Osteoblast (primary cell): Measurements from ENCODE around the gene CD109. TPM values are rescaled to one million over a fixed set of nuclear protein-coding genes. Genes with fewer than 3 reads are reported as not detected.

ENCODE experiments used
- DNase-seq: peaks from one replicate; pipeline ENCODE4 v3.0.0; 2011; ENCODE audit warnings: low spot score, mixed read lengths; ENCODE audit not compliant: insufficient read length; ENCODE audit errors: missing footprints
- H2AFZ ChIP-seq: 2 replicates; pipeline ENCODE4 v1.6.0; 2011; ENCODE audit warnings: mild to moderate bottlenecking, low read length
- H3K27ac ChIP-seq: 2 replicates; pipeline ENCODE4 v1.5.1; 2011; ENCODE audit warnings: mild to moderate bottlenecking, low read depth, low read length, moderate library complexity
- H3K27me3 ChIP-seq: 2 replicates; pipeline ENCODE4 v1.6.0; 2012; ENCODE audit warnings: mild to moderate bottlenecking, control low read depth, inconsistent platforms, low read length, moderate library complexity; ENCODE audit not compliant: insufficient read depth
- H3K36me3 ChIP-seq: 2 replicates; pipeline ENCODE4 v1.5.1; 2011; ENCODE audit warnings: mild to moderate bottlenecking, low read length, control low read depth, moderate library complexity; ENCODE audit not compliant: insufficient read depth
- H3K4me1 ChIP-seq: 2 replicates; pipeline ENCODE4 v1.5.1; 2011; ENCODE audit warnings: mild to moderate bottlenecking, low read length, control low read depth, moderate library complexity; ENCODE audit not compliant: insufficient read depth
- H3K4me2 ChIP-seq: 2 replicates; pipeline ENCODE4 v1.6.0; 2011; ENCODE audit warnings: mild to moderate bottlenecking, low read length; ENCODE audit not compliant: insufficient read depth
- H3K4me3 ChIP-seq: fragments of 200-600 bp; sonication (generic); 3 replicates; pipeline ENCODE4 v1.5.1; 2012; ENCODE audit warnings: mild to moderate bottlenecking, low read length, inconsistent platforms; ENCODE audit not compliant: insufficient read depth
- H3K79me2 ChIP-seq: 2 replicates; pipeline ENCODE4 v1.6.0; 2012; ENCODE audit warnings: mild to moderate bottlenecking, low read length, control low read depth, inconsistent platforms; ENCODE audit not compliant: insufficient read depth
- H3K9me3 ChIP-seq: 2 replicates; pipeline ENCODE4 v1.5.1; 2011; ENCODE audit warnings: low read depth, low read length, control low read depth
- H4K20me1 ChIP-seq: 2 replicates; pipeline ENCODE4 v1.6.0; 2012; ENCODE audit warnings: mild to moderate bottlenecking, low read length, control low read depth; ENCODE audit not compliant: insufficient read depth
- CTCF ChIP-seq: IDR thresholded peaks from 2 replicates; pipeline ENCODE4 v1.5.1; 2011; ENCODE audit warnings: mild to moderate bottlenecking, low read depth, low read length, moderate library complexity; ENCODE audit errors: extremely low read depth
- total RNA-seq: library from RNA; depleted of rRNA; stranded (reverse); fragments of >200 nt; gene quantifications from 2 replicates; pipeline ENCODE4 v1.2.3, GENCODE V29; 2012

Gene CD109
- total RNA-seq, 1 donor = 93.4 TPM

- peaks cover 15% of the 10 kb centered on the region for H3K36me3 ChIP-seq
- no peak overlapping the region for H2AFZ ChIP-seq
- H3K27me3 ChIP-seq = no peaks in the 10 kb centered on the region
- no peak overlapping the region for H3K4me3 ChIP-seq
- TF ChIP-seq CTCF = no peak
- no peak for DNase-seq
- no peaks in the 10 kb centered on the region for H4K20me1 ChIP-seq
- H3K4me1 ChIP-seq = peaks cover 6% of the 10 kb centered on the region
- no peak overlapping the region for H3K4me2 ChIP-seq
- H3K79me2 ChIP-seq = no peaks in the 10 kb centered on the region
- no peak overlapping the region for H3K27ac ChIP-seq
- H3K9me3 ChIP-seq = no peaks in the 10 kb centered on the region
These were observed 95.3 kb downstream of the CD109 start for GRCh38 chr6:73791336-73791735.

DNA sequence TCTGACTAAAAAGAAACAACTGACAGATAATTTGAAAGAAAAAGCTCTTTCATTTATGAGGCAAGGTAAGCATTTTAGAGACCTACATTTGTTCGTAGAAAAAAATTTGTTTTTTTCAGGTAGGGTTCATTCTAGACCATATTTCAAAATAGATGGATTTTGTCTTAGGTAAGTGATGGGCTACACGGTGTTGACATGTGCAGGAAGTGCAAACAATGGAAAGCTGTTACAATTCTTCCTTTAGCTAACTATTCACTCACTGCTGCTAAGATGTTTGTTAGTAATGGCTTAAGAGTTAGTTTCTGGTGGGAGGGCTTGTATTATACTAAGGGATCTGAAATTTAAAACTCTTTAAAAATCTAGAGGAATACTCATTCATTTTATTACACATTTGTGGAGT is 96.7 kb downstream of the CD109 start:
- no peak for DNase-seq
- Histone ChIP-seq H4K20me1 (no peaks in the 10 kb centered on the region), H2AFZ (no peak overlapping the region), H3K4me3 (no peak overlapping the region), H3K9me3 (no peaks in the 10 kb centered on the region), H3K36me3 (peaks cover 13% of the 10 kb centered on the region), H3K27me3 (no peaks in the 10 kb centered on the region), H3K79me2 (no peaks in the 10 kb centered on the region), H3K4me1 (peaks cover 7% of the 10 kb centered on the region), H3K4me2 (no peak overlapping the region), H3K27ac (no peak overlapping the region)
- no peak for TF ChIP-seq CTCF

- H3K4me1 ChIP-seq = peaks cover 11% of the 10 kb centered on the region
- H3K9me3 ChIP-seq = no peaks in the 10 kb centered on the region
- H3K27me3 ChIP-seq = no peaks in the 10 kb centered on the region
- DNase-seq = no peak
- H3K4me3 ChIP-seq = no peak overlapping the region
- H4K20me1 ChIP-seq = no peaks in the 10 kb centered on the region
- TF ChIP-seq CTCF = no peak
- H3K4me2 ChIP-seq = no peak overlapping the region
- H3K79me2 ChIP-seq = no peaks in the 10 kb centered on the region
- no peak overlapping the region for H3K27ac ChIP-seq
- peaks cover 8% of the 10 kb centered on the region for H3K36me3 ChIP-seq
- H2AFZ ChIP-seq = no peak overlapping the region
These were observed 100.9 kb downstream of the CD109 start for GRCh38 chr6:73796881-73797280.

GRCh38 chr6:73797861-73798260 is 101.9 kb downstream of the CD109 start:
- Histone ChIP-seq H2AFZ (no peak overlapping the region), H3K4me2 (no peak overlapping the region), H3K4me3 (no peak overlapping the region), H3K27ac (peak overlapping the region; percentile 52), H4K20me1 (no peaks in the 10 kb centered on the region), H3K36me3 (peaks cover 3% of the 10 kb centered on the region), H3K4me1 (peaks cover 17% of the 10 kb centered on the region), H3K9me3 (no peaks in the 10 kb centered on the region), H3K79me2 (no peaks in the 10 kb centered on the region), H3K27me3 (no peaks in the 10 kb centered on the region)
- no peak for TF ChIP-seq CTCF
- no peak for DNase-seq
